Large intestine (tissue), 3 donors: ENCODE data around the gene ESCO1. TPM values are rescaled to one million over a fixed set of nuclear protein-coding genes. Genes with fewer than 3 reads are reported as not detected.

Experiments
- DNase-seq, 2 donors: peaks; one replicate each; pipeline versions ENCODE4 v3.0.0 to v3.0.0-alpha.2; 2013
- H3K27ac ChIP-seq: one replicate; pipeline ENCODE4 v1.5.1; 2013; ENCODE audit warnings: low read length
- H3K27me3 ChIP-seq: 2 replicates; pipeline ENCODE4 v1.6.1; 2013; ENCODE audit warnings: low read length; ENCODE audit not compliant: control insufficient read depth, insufficient read depth
- H3K36me3 ChIP-seq: 2 replicates; pipeline ENCODE4 v1.6.1; 2013; ENCODE audit warnings: low read length; ENCODE audit not compliant: control insufficient read depth, insufficient read depth
- H3K4me1 ChIP-seq: one replicate; pipeline ENCODE4 v1.6.1; 2013; ENCODE audit warnings: low read length; ENCODE audit not compliant: control insufficient read depth, insufficient read depth
- H3K4me3 ChIP-seq: one replicate; pipeline ENCODE4 v1.5.1; 2013; ENCODE audit warnings: low read length
- H3K9me3 ChIP-seq: one replicate; pipeline ENCODE4 v1.6.1; 2013; ENCODE audit warnings: mild to moderate bottlenecking, low read depth, low read length, moderate library complexity; ENCODE audit not compliant: control insufficient read depth
- WGBS: methylation state at CpG from one replicate; pipeline ENCODE4 v1.1.5; 2013; ENCODE audit warnings: low lambda C conversion rate; ENCODE audit not compliant: insufficient coverage; 5-methylcytosine and 5-hydroxymethylcytosine counted together
- polyA plus RNA-seq: library from polyadenylated mRNA; unstranded; fragments of 120-200 nt; gene quantifications from one replicate; pipeline ENCODE4 v1.2.1, GENCODE V29; 2013

The ESCO1 gene
- polyA plus RNA-seq, 1 donor, result 21.1 TPM

GRCh38 chr18:21489919-21490495, 110.5 kb downstream of the ESCO1 start:
- Histone ChIP-seq H3K4me3 (no peak overlapping the region), H3K36me3 (no peaks in the 10 kb centered on the region), H3K27ac (no peak overlapping the region), H3K9me3 (no peaks in the 10 kb centered on the region), H3K4me1 (no peaks in the 10 kb centered on the region), H3K27me3 (no peaks in the 10 kb centered on the region)
- DNase-seq, result no peak
- WGBS, result 100% methylated on average over 1 of the region's 15 CpGs

- H3K36me3 ChIP-seq, result no peaks in the 10 kb centered on the region
- 30% methylated on average over 2 of the region's 6 CpGs for WGBS
- H3K4me1 ChIP-seq, result no peaks in the 10 kb centered on the region
Measured at GRCh38 chr18:21489119-21489750, 111.3 kb downstream of the ESCO1 start.

GRCh38 chr18:21486905-21487437, 113.5 kb downstream of the ESCO1 start:
- WGBS, result 100% methylated on average over 1 of the region's 3 CpGs

More at GRCh38 chr18:21489119-21489750, 111.3 kb downstream of the ESCO1 start:
- DNase-seq, result peak; percentile 30 to 31
- Histone ChIP-seq H3K9me3 (no peaks in the 10 kb centered on the region), H3K4me3 (no peak overlapping the region), H3K27me3 (no peaks in the 10 kb centered on the region), H3K27ac (no peak overlapping the region)

GRCh38 chr18:21484851-21485636, 115.5 kb downstream of the ESCO1 start:
- no peaks in the 10 kb centered on the region for H3K9me3 ChIP-seq
- H3K4me3 ChIP-seq, result no peak overlapping the region
- no peaks in the 10 kb centered on the region for H3K36me3 ChIP-seq
- no peak for DNase-seq
- no CpG with 5 or more reads among the region's 7 CpGs for WGBS
- H3K27ac ChIP-seq, result no peak overlapping the region
- no peaks in the 10 kb centered on the region for H3K4me1 ChIP-seq
- H3K27me3 ChIP-seq, result no peaks in the 10 kb centered on the region

More at GRCh38 chr18:21486905-21487437, 113.5 kb downstream of the ESCO1 start:
- Histone ChIP-seq H3K4me1 (no peaks in the 10 kb centered on the region), H3K27me3 (no peaks in the 10 kb centered on the region), H3K36me3 (no peaks in the 10 kb centered on the region), H3K4me3 (no peak overlapping the region), H3K9me3 (no peaks in the 10 kb centered on the region), H3K27ac (no peak overlapping the region)
- DNase-seq, result no peak

GRCh38 chr18:21483051-21483450, 117.5 kb downstream of the ESCO1 start:
- 83% methylated on average over 1 of the region's 5 CpGs for WGBS
- H3K27me3 ChIP-seq, result no peaks in the 10 kb centered on the region
- H3K4me3 ChIP-seq, result no peak overlapping the region
- no peaks in the 10 kb centered on the region for H3K36me3 ChIP-seq
- no peaks in the 10 kb centered on the region for H3K4me1 ChIP-seq
- no peak for DNase-seq
- H3K9me3 ChIP-seq, result no peaks in the 10 kb centered on the region
- no peak overlapping the region for H3K27ac ChIP-seq

GRCh38 chr18:21481739-21482138, 118.8 kb downstream of the ESCO1 start:
- Histone ChIP-seq H3K36me3 (no peaks in the 10 kb centered on the region), H3K27ac (no peak overlapping the region), H3K4me3 (no peak overlapping the region), H3K4me1 (no peaks in the 10 kb centered on the region), H3K9me3 (no peaks in the 10 kb centered on the region), H3K27me3 (no peaks in the 10 kb centered on the region)
- no peak for DNase-seq
- no CpG with 5 or more reads among the region's 2 CpGs for WGBS

- Histone ChIP-seq H3K4me3 (no peak overlapping the region), H3K27ac (no peak overlapping the region), H3K9me3 (no peaks in the 10 kb centered on the region), H3K36me3 (no peaks in the 10 kb centered on the region), H3K4me1 (no peaks in the 10 kb centered on the region), H3K27me3 (no peaks in the 10 kb centered on the region)
- DNase-seq, result no peak
- no CpG with 5 or more reads among the region's 5 CpGs for WGBS
Measured at GRCh38 chr18:21479721-21480120, 120.8 kb downstream of the ESCO1 start.

Other genes with a start within 250 kb of the ESCO1 start
- gene SNRPD1, start 11.6 kb upstream of the ESCO1 start, polyA plus RNA-seq, result 86.0 TPM
- 40.5 TPM for gene ABHD3, start 104.1 kb upstream of the ESCO1 start, polyA plus RNA-seq
- gene MIB1, start 140.1 kb upstream of the ESCO1 start, polyA plus RNA-seq, result 25.4 TPM